Neuronal stem cell (in vitro differentiated cells): ENCODE measurements around the gene RGN. TPM values are rescaled to one million over a fixed set of nuclear protein-coding genes. Genes with fewer than 3 reads are reported as not detected.
"Not testable (repeated sequence)": the region's sequence is repeated elsewhere in the genome, so short reads cannot be mapped to it uniquely, and the experiment has no call there.

Experiments used
- DNase-seq: peaks from one replicate; pipeline ENCODE4 v3.0.0-alpha.2; 2013; ENCODE audit warnings: low spot score
- H2AFZ ChIP-seq: one replicate; pipeline ENCODE4 v1.6.1; 2013; ENCODE audit warnings: mild to moderate bottlenecking, low read length, inconsistent platforms
- H2AK5ac ChIP-seq: 2 replicates; pipeline ENCODE4 v1.6.1; 2013; ENCODE audit warnings: low read depth, mild to moderate bottlenecking, inconsistent platforms, low read length, moderate library complexity, mixed read lengths
- H2BK120ac ChIP-seq: 2 replicates; pipeline ENCODE4 v1.6.1; 2013; ENCODE audit warnings: low read depth, mild to moderate bottlenecking, inconsistent platforms, low read length, moderate library complexity, mixed read lengths
- H2BK12ac ChIP-seq: one replicate; pipeline ENCODE4 v1.6.1; 2013; ENCODE audit warnings: low read length, inconsistent platforms
- H2BK15ac ChIP-seq: 2 replicates; pipeline ENCODE4 v1.6.1; 2013; ENCODE audit warnings: mild to moderate bottlenecking, low read length, inconsistent platforms, mixed read lengths
- H2BK5ac ChIP-seq: one replicate; pipeline ENCODE4 v1.6.1; 2013; ENCODE audit warnings: inconsistent platforms, mild to moderate bottlenecking, low read length, moderate library complexity
- H3K14ac ChIP-seq: one replicate; pipeline ENCODE4 v1.6.1; 2013; ENCODE audit warnings: low read length, inconsistent platforms
- H3K18ac ChIP-seq: 2 replicates; pipeline ENCODE4 v1.6.1; 2013; ENCODE audit warnings: low read length, inconsistent platforms
- H3K23ac ChIP-seq: 2 replicates; pipeline ENCODE4 v1.6.1; 2013; ENCODE audit warnings: low read depth, mild to moderate bottlenecking, mixed read lengths, low read length, inconsistent platforms; ENCODE audit not compliant: poor library complexity
- H3K27ac ChIP-seq: replicated peaks from 3 replicates; pipeline ENCODE4 v1.5.1; 2013; ENCODE audit warnings: low read length, inconsistent platforms
- H3K27me3 ChIP-seq, 3 experiments: 2 replicates each; pipeline ENCODE4 v1.6.1; 2013; ENCODE audit warnings: low read length in 3 of 3, mild to moderate bottlenecking in 2 of 3, inconsistent platforms in 1 of 3, low read depth in 1 of 3, mixed read lengths in 1 of 3, moderate library complexity in 1 of 3; ENCODE audit not compliant: control insufficient read depth in 3 of 3, insufficient read depth in 3 of 3
- H3K36me3 ChIP-seq, 2 donors: replicated peaks in 1 of 2; 2 replicates each; pipeline ENCODE4 v1.6.1; 2013; ENCODE audit warnings: low read length in 2 of 2; ENCODE audit not compliant: control insufficient read depth in 2 of 2, insufficient read depth in 2 of 2
- H3K4ac ChIP-seq: 2 replicates; pipeline ENCODE4 v1.6.1; 2013; ENCODE audit warnings: inconsistent platforms, mild to moderate bottlenecking, low read length, moderate library complexity
- H3K4me1 ChIP-seq, 2 donors: 1 replicate in 1 of 2; 2 replicates in 1 of 2; pipeline ENCODE4 v1.6.1; 2013; ENCODE audit warnings: low read length in 2 of 2, low read depth in 1 of 2; ENCODE audit not compliant: control insufficient read depth in 2 of 2, insufficient read depth in 1 of 2
- H3K4me2 ChIP-seq: one replicate; pipeline ENCODE4 v1.6.1; 2013; ENCODE audit warnings: mild to moderate bottlenecking, low read length, inconsistent platforms; ENCODE audit not compliant: insufficient read depth, poor library complexity, severe bottlenecking
- H3K4me3 ChIP-seq, 2 donors: 2 replicates each; pipeline ENCODE4 v1.5.1; 2013; ENCODE audit warnings: low read length in 2 of 2, mild to moderate bottlenecking in 2 of 2, inconsistent platforms in 1 of 2, moderate library complexity in 1 of 2
- H3K79me1 ChIP-seq: one replicate; pipeline ENCODE4 v1.6.1; 2013; ENCODE audit warnings: low read depth, mild to moderate bottlenecking, inconsistent platforms, low read length, moderate library complexity
- H3K9ac ChIP-seq: one replicate; pipeline ENCODE4 v1.6.1; 2013; ENCODE audit warnings: mild to moderate bottlenecking, low read depth, low read length, inconsistent platforms; ENCODE audit not compliant: poor library complexity
- H3K9me3 ChIP-seq, 2 donors: replicated peaks in 1 of 2; 2 replicates each; pipeline versions ENCODE3 to v1.6.1; 2013; ENCODE audit warnings: low read length in 2 of 2, mild to moderate bottlenecking in 2 of 2, inconsistent platforms in 1 of 2, low read depth in 1 of 2, mixed read lengths in 1 of 2, moderate library complexity in 1 of 2; ENCODE audit not compliant: control insufficient read depth in 2 of 2, insufficient read depth in 1 of 2
- H4K8ac ChIP-seq: one replicate; pipeline ENCODE4 v1.6.1; 2013; ENCODE audit warnings: low read depth, mild to moderate bottlenecking, inconsistent platforms, low read length, moderate library complexity
- H4K91ac ChIP-seq: one replicate; pipeline ENCODE4 v1.6.1; 2013; ENCODE audit warnings: low read length, low read depth, mild to moderate bottlenecking, inconsistent platforms; ENCODE audit not compliant: poor library complexity
- WGBS, 2 donors: extraction: QIAGEN DNeasy Blood & Tissue Kit; methylation state at CpG; one replicate each; pipeline ENCODE4 v1.1.7; 2013; ENCODE audit warnings: missing lambda C conversion rate in 2 of 2, mixed read lengths in 1 of 2; ENCODE audit not compliant: insufficient read length in 2 of 2, insufficient replicate concordance in 1 of 2; ENCODE audit errors: extremely low coverage in 2 of 2; 5-methylcytosine and 5-hydroxymethylcytosine counted together
- small RNA-seq: library from polyadenylated mRNA; stranded (forward); fragments of <200 nt; extraction: miRNeasy Mini kit (QIAGEN cat#:217004); gene quantifications from one replicate; pipeline ENCODE3, GENCODE V24; 2013; ENCODE audit not compliant: insufficient read depth

RGN gene

DNA sequence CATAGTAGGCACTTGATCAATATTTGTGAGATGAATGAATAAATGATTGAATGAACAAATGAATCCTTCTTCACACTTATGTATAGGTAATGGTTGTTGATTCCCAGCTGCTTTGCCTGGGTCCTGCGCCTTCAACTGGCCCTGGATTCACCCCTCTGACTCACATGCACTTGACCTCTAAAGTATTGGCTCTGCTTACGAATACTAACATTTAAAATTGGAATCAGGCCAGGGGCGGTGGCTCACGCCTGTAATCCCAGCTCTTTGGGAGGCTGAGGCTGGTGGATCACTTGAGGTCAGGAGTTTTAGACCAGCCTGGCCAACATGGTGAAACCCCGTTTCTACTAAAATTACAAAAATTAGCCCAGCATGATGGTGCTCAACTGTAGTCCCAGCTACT lies 57.4 kb downstream of the RGN start:
- not testable (repeated sequence) for H2BK12ac ChIP-seq, H3K23ac ChIP-seq, H4K8ac ChIP-seq, H3K14ac ChIP-seq, H3K18ac ChIP-seq, H3K79me1 ChIP-seq, H3K4me1 ChIP-seq, H3K4me3 ChIP-seq, DNase-seq, H3K4me2 ChIP-seq, H3K9ac ChIP-seq, H2AFZ ChIP-seq, H3K36me3 ChIP-seq, H4K91ac ChIP-seq, H2BK5ac ChIP-seq, H3K4ac ChIP-seq, H3K9me3 ChIP-seq, H3K27ac ChIP-seq, H2BK120ac ChIP-seq, H2AK5ac ChIP-seq, H2BK15ac ChIP-seq
- no CpG with 5 or more reads among the region's 5 CpGs for WGBS, 2 donors
- H3K27me3 ChIP-seq, result peaks cover 0 to 17% (median 0%) of the 10 kb centered on the region in 3 experiments

DNA sequence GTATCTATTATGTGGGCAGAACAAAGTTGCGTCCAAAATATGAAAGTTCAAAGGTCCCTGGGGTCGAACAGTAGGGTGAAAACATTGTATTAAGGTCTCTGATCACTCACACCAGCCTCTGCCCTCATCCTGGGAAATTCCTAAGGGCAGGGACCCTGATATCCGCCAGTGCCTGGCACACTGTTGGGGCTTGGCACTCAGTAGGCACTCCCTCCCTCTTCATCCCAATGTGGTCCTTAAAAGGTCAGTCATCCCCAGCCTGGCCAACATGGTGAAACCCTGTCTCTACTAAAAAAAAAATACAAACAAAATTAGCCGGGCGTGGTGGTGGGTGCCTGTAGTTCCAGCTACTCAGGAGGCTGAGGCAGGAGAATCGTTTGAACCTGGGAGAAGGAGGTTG lies 59.9 kb downstream of the RGN start:
- Histone ChIP-seq H2AFZ (no peak overlapping the region), H2BK120ac (no peak overlapping the region), H3K4me3 (no peak overlapping the region), H2BK15ac (no peak overlapping the region), H3K4me1 (no peaks in the 10 kb centered on the region), H2AK5ac (no peak overlapping the region), H3K23ac (no peak overlapping the region), H3K27ac (no peak overlapping the region), H2BK12ac (no peak overlapping the region), H3K79me1 (peaks cover 3% of the 10 kb centered on the region), H3K27me3 (peaks cover 0 to 26% (median 0%) of the 10 kb centered on the region in 3 experiments), H3K4ac (no peak overlapping the region), H3K4me2 (no peak overlapping the region), H3K36me3 (peaks cover 7 to 25% of the 10 kb centered on the region in 2 donors), H3K9ac (no peak overlapping the region), H4K8ac (no peak overlapping the region), H3K14ac (no peak overlapping the region), H3K18ac (no peak overlapping the region), H2BK5ac (no peak overlapping the region), H4K91ac (no peak overlapping the region), H3K9me3 (no peaks in the 10 kb centered on the region)
- DNase-seq, result no peak
- no CpG with 5 or more reads among the region's 6 CpGs for WGBS, 2 donors

Small RNA genes lying within 50 kb of the gene (small RNA-seq; reads per million reads assigned to genes)
- gene RNU12-2P (not detected), gene RNU6-1189P (not detected)
